IMR-90 (cell line): ENCODE data around the gene ANXA4. TPM values are rescaled to one million over a fixed set of nuclear protein-coding genes. Genes with fewer than 3 reads are reported as not detected.
"Not testable (repeated sequence)": the region's sequence is repeated elsewhere in the genome, so short reads cannot be mapped to it uniquely, and the experiment has no call there.

ENCODE experiments used
- ATAC-seq: fragments of 200-7000 bp; cut with Tn5 transposase; 2 replicates; pipeline ENCODE4 v1.9.1; 2020; ENCODE audit warnings: low read depth, mild to moderate bottlenecking, moderate library complexity
- BruUV-seq: library from RNA; stranded (reverse); fragments of 400-500 nt; replicated peaks from 2 replicates; lab custom pipeline; 2021; lab: Mats Ljungman, UMichigan
- CTCF ChIA-PET: fragments of 300-600 bp; formaldehyde crosslinking; extraction: SDS; loops from one replicate; lab custom pipeline; 2021; ENCODE audit warnings: antibody characterized with exemption; lab: Yijun Ruan, JAX
- POLR2A ChIA-PET: fragments of 300-600 bp; sonication (Branson Sonifier 250); formaldehyde crosslinking; loops from one replicate; lab custom pipeline; 2022; ENCODE audit warnings: antibody characterized with exemption; ENCODE audit not compliant: unreplicated experiment; lab: Charles Lee
- DNase-seq: peaks from one replicate; pipeline ENCODE4 v3.0.0; 2013
- H2AFZ ChIP-seq: replicated peaks from 2 replicates; pipeline ENCODE3; 2013; ENCODE audit warnings: low read length, mild to moderate bottlenecking; ENCODE audit not compliant: poor library complexity
- H2AK5ac ChIP-seq: 2 replicates; pipeline ENCODE4 v1.6.1; 2013; ENCODE audit warnings: low read depth, low read length, inconsistent platforms
- H2AK9ac ChIP-seq: replicated peaks from 2 replicates; pipeline ENCODE3; 2013; ENCODE audit warnings: mild to moderate bottlenecking, low read depth, low read length, moderate library complexity; ENCODE audit not compliant: poor library complexity
- H2BK120ac ChIP-seq: 2 replicates; pipeline ENCODE4 v1.6.1; 2013; ENCODE audit warnings: low read depth, low read length, inconsistent platforms
- H2BK15ac ChIP-seq: 3 replicates; pipeline ENCODE4 v1.6.1; 2013; ENCODE audit warnings: low read depth, low read length, inconsistent platforms
- H2BK20ac ChIP-seq: 2 replicates; pipeline ENCODE4 v1.6.1; 2013; ENCODE audit warnings: low read depth, mild to moderate bottlenecking, inconsistent platforms, low read length, moderate library complexity
- H2BK5ac ChIP-seq: 2 replicates; pipeline ENCODE4 v1.6.1; 2013; ENCODE audit warnings: mild to moderate bottlenecking, low read depth, low read length, inconsistent platforms; ENCODE audit not compliant: poor library complexity, severe bottlenecking
- H3K14ac ChIP-seq: replicated peaks from 2 replicates; pipeline ENCODE4 v1.6.1; 2013; ENCODE audit warnings: low read depth, low read length, inconsistent platforms
- H3K18ac ChIP-seq: 2 replicates; pipeline ENCODE4 v1.6.1; 2013; ENCODE audit warnings: low read depth, low read length, control low read depth
- H3K23ac ChIP-seq: 2 replicates; pipeline ENCODE4 v1.6.1; 2013; ENCODE audit warnings: low read depth, low read length, inconsistent platforms
- H3K27ac ChIP-seq: 2 replicates; pipeline ENCODE4 v1.5.1; 2013; ENCODE audit warnings: mild to moderate bottlenecking, control low read depth, low read length; ENCODE audit not compliant: insufficient read depth
- H3K27me3 ChIP-seq: 2 replicates; pipeline ENCODE4 v1.6.1; 2013; ENCODE audit warnings: low read length; ENCODE audit not compliant: control insufficient read depth, insufficient read depth
- H3K36me3 ChIP-seq: 2 replicates; pipeline ENCODE4 v1.6.1; 2013; ENCODE audit warnings: low read length, mixed read lengths; ENCODE audit not compliant: control insufficient read depth, insufficient read depth
- H3K4ac ChIP-seq: 2 replicates; pipeline ENCODE4 v1.6.1; 2013; ENCODE audit warnings: low read depth, low read length, inconsistent platforms
- H3K4me1 ChIP-seq: 2 replicates; pipeline ENCODE4 v1.6.1; 2013; ENCODE audit warnings: low read length, mixed read lengths; ENCODE audit not compliant: control insufficient read depth, insufficient read depth
- H3K4me2 ChIP-seq: 2 replicates; pipeline ENCODE4 v1.6.1; 2013; ENCODE audit warnings: low read depth, mild to moderate bottlenecking, control low read depth, low read length, moderate library complexity
- H3K4me3 ChIP-seq: 2 replicates; pipeline ENCODE4 v1.5.1; 2013; ENCODE audit warnings: low read depth, mild to moderate bottlenecking, control low read depth, low read length, moderate library complexity; ENCODE audit not compliant: insufficient read depth
- H3K56ac ChIP-seq: 2 replicates; pipeline ENCODE4 v1.6.1; 2013; ENCODE audit warnings: low read length, inconsistent platforms; ENCODE audit not compliant: insufficient read depth; ENCODE audit errors: extremely low read depth
- H3K79me1 ChIP-seq, 2 experiments: 2 replicates each; pipeline ENCODE4 v1.6.1; 2013; ENCODE audit warnings: low read length in 2 of 2, inconsistent platforms in 1 of 2, low read depth in 1 of 2
- H3K9ac ChIP-seq: 2 replicates; pipeline ENCODE4 v1.6.1; 2013; ENCODE audit warnings: low read depth, low read length, control low read depth
- H3K9me1 ChIP-seq: 2 replicates; pipeline ENCODE4 v1.6.1; 2013; ENCODE audit warnings: low read length, inconsistent platforms; ENCODE audit not compliant: insufficient read depth
- H3K9me3 ChIP-seq: 2 replicates; pipeline ENCODE4 v1.6.1; 2013; ENCODE audit warnings: low read length; ENCODE audit not compliant: control insufficient read depth, insufficient read depth
- H4K20me1 ChIP-seq: 2 replicates; pipeline ENCODE4 v1.6.1; 2013; ENCODE audit warnings: low read length, inconsistent platforms; ENCODE audit not compliant: insufficient read depth
- H4K5ac ChIP-seq: 2 replicates; pipeline ENCODE4 v1.6.1; 2013; ENCODE audit warnings: mild to moderate bottlenecking, low read depth, low read length, control low read depth
- H4K8ac ChIP-seq, 2 experiments: 2 replicates each; pipeline ENCODE4 v1.6.1; 2013; ENCODE audit warnings: low read depth in 2 of 2, low read length in 2 of 2, control low read depth in 1 of 2, inconsistent platforms in 1 of 2
- H4K91ac ChIP-seq: 2 replicates; pipeline ENCODE4 v1.6.1; 2013; ENCODE audit warnings: low read depth, low read length, inconsistent platforms; ENCODE audit not compliant: insufficient read depth
- FOS ChIP-seq: fragments of 150-350 bp; IDR thresholded peaks from 2 replicates; pipeline ENCODE4 v1.6.1; 2016; ENCODE audit warnings: low read depth, low read length
- MAZ ChIP-seq: IDR thresholded peaks from 2 replicates; pipeline ENCODE4 v1.6.1; 2012; ENCODE audit warnings: low read depth, mild to moderate bottlenecking, low read length, improper control_type of control experiment, moderate library complexity, borderline replicate concordance
- WGBS, 2 experiments: methylation state at CpG; one replicate each; pipeline versions ENCODE4 v1.1.5 to v1.1.7; 2013; ENCODE audit warnings: missing lambda C conversion rate in 2 of 2; ENCODE audit not compliant: insufficient read length in 1 of 2; ENCODE audit errors: extremely low coverage in 2 of 2; 5-methylcytosine and 5-hydroxymethylcytosine counted together
- dilution Hi-C: fragments of 300-500 bp; cut with HindIII; formaldehyde crosslinking; loops from one replicate; pipeline ENCODE4 v1.14.3; 2018; ENCODE audit warnings: low sequenced_read_pairs; ENCODE audit not compliant: unreplicated experiment
- in situ Hi-C: fragments of 300-500 bp; cut with MboI; formaldehyde crosslinking; loops from 3 replicates; pipeline ENCODE4 v1.14.3; 2019; ENCODE audit warnings: low sequenced_read_pairs, inconsistent platforms, mixed read lengths
- intact Hi-C: fragments of 100-400 bp; cut with micrococcal nuclease; formaldehyde crosslinking; loops from 2 replicates; pipeline ENCODE4 v1.10.0; 2022
- polyA plus RNA-seq, 3 experiments: library from polyadenylated mRNA; depleted of rRNA; stranded (reverse); fragments of >200 nt; gene quantifications; 2 replicates each; pipeline ENCODE4 v1.2.3, GENCODE V29; 2012; ENCODE audit warnings: low replicate concordance in 1 of 3
- total RNA-seq: library from RNA; depleted of rRNA; stranded (reverse); fragments of >200 nt; gene quantifications from 2 replicates; pipeline ENCODE4 v1.2.3, GENCODE V29; 2012

ANXA4 gene
- total and polyA plus RNA-seq, 2 of the 4 experiments (the other 2 are of a cell fraction) = 22.2 to 72.0 TPM

GRCh38 chr2:69830045-69830905 lies 88.3 kb downstream of the ANXA4 start (continued):
- no peak for TF ChIP-seq FOS
- TF ChIP-seq MAZ = no peak

- H2AFZ ChIP-seq, H3K9ac ChIP-seq, H2BK120ac ChIP-seq, H4K8ac ChIP-seq, H4K5ac ChIP-seq, H4K91ac ChIP-seq, H2BK20ac ChIP-seq, H2BK5ac ChIP-seq, H4K20me1 ChIP-seq, in situ Hi-C loops, DNase-seq, H3K9me3 ChIP-seq, ATAC-seq, H3K18ac ChIP-seq, H3K36me3 ChIP-seq, H2BK15ac ChIP-seq, H2AK5ac ChIP-seq, H3K23ac ChIP-seq, H3K56ac ChIP-seq, H3K27me3 ChIP-seq, POLR2A ChIA-PET, H2AK9ac ChIP-seq, H3K27ac ChIP-seq, dilution Hi-C loops, H3K4me1 ChIP-seq, H3K4ac ChIP-seq, BruUV-seq, H3K14ac ChIP-seq, CTCF ChIA-PET, H3K9me1 ChIP-seq: not testable (repeated sequence)
- peak overlapping the region; percentile 46; the same call in 1 of the 2 replicates for H3K4me2 ChIP-seq
- H3K4me3 ChIP-seq = peak overlapping the region; percentile 58; the same call in 1 of the 2 replicates
- intact Hi-C loops = loop anchor here (10.0 kb wide), 1 partner anchor 54 kb away; no protein-coding TSS in a partner anchor
- 70% methylated on average over 2 of the region's 13 CpGs; no CpG with 5 or more reads in 1 of the 2 experiments for WGBS, 2 experiments
- H3K79me1 ChIP-seq = peaks cover 18 to 43% of the 10 kb centered on the region in 2 experiments; a peak in 3 of 4 replicates
Measured at GRCh38 chr2:69830906-69831241, 88.9 kb downstream of the ANXA4 start.
